ENCODE results near the gene CSNK1A1. TPM values are rescaled to one million over a fixed set of nuclear protein-coding genes. Genes with fewer than 3 reads are reported as not detected.
A peak's percentile ranks its signal among the peaks of the same experiment; 100 is the strongest.

Gene CSNK1A1
- polyA plus RNA-seq, 1 of the 3 experiments (the other 2 are of a cell fraction), result 70.7 TPM

GRCh38 chr5:149488645-149489306, 62.5 kb downstream of the CSNK1A1 start:
- peak overlapping the region in 1 of 2 experiments; percentile 99; a peak in 2 of 4 replicates for H3K27ac ChIP-seq (ENCODE audit: low read depth in 2 of 2, low read length in 1 of 2)
- WGBS (ENCODE audit: low lambda C conversion rate), result 85% methylated on average over 19 of the region's 19 CpGs
- TF ChIP-seq POLR2AphosphoS5 (IDR thresholded peaks at IDR 0.05; ENCODE audit: low read depth, low read length) (no peak; the same call in 1 of the 2 replicates), GABPA (IDR thresholded peaks at IDR 0.05; ENCODE audit: low read depth) (no peak), NRF1 (IDR thresholded peaks at IDR 0.05; ENCODE audit: low read depth, low read length) (no peak), MEF2A (IDR thresholded peaks at IDR 0.05; ENCODE audit: borderline replicate concordance, low read depth) (no peak), SIN3A (IDR thresholded peaks at IDR 0.05; ENCODE audit: borderline replicate concordance, low read depth, low read length) (no peak)
- peak overlapping the region; percentile 5; the same call in 1 of the 2 replicates for H3K9ac ChIP-seq
- H3F3A ChIP-seq (replicated peaks; ENCODE audit: insufficient read depth), result peaks cover 75% of the 10 kb centered on the region
- no peak overlapping the region for H3K4me3 ChIP-seq (ENCODE audit: low read depth in 2 of 2, low read length in 1 of 2)
- peaks cover 16 to 41% of the 10 kb centered on the region in 2 experiments for H3K4me1 ChIP-seq (ENCODE audit: control insufficient read depth in 1 of 2, insufficient read depth in 2 of 2, low read depth in 1 of 2, low read length in 1 of 2)
- H3K36me3 ChIP-seq (replicated peaks in 1 of 2; ENCODE audit: control insufficient read depth in 1 of 2, insufficient read depth in 2 of 2, low read length in 1 of 2), result peaks cover 11 to 18% of the 10 kb centered on the region in 2 experiments
- no peak for DNase-seq
- H4K20me1 ChIP-seq (ENCODE audit: insufficient read depth), result no peaks in the 10 kb centered on the region
- H3K27me3 ChIP-seq (ENCODE audit: insufficient read depth), result no peaks in the 10 kb centered on the region
- no peak overlapping the region for H2AFZ ChIP-seq (ENCODE audit: low read depth)
- CTCF ChIA-PET, result no interaction called here
- POLR2A ChIA-PET, result no interaction called here
- no peak overlapping the region for H3K4me2 ChIP-seq
- no peaks in the 10 kb centered on the region for H3K9me3 ChIP-seq
- no peaks in the 10 kb centered on the region for H3K79me2 ChIP-seq (ENCODE audit: insufficient read depth)
- no peaks in the 10 kb centered on the region for H3K9me2 ChIP-seq

DNA sequence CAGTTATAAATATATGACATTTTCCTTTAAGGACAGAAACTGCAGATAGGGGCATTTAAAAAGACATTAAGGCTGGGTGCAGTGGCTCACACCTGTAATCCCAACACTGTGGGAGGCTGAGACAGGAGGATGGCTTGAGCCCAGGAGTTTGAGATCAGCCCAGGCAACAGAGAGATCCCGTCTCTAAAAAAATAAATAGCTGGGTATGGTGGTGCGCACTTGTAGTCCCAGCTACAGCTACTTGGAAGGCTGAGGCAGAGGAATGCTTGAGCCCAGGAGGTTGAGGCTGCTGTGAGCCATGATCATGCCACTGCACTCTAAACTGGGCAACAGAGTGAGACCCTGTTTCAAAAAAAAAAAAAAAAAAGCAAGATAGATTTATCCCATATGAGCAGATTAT, 63.6 kb downstream of the CSNK1A1 start:
- H3K79me2 ChIP-seq (ENCODE audit: insufficient read depth), result no peaks in the 10 kb centered on the region
- TF ChIP-seq ELF1 (IDR thresholded peaks at IDR 0.05) (no peak), RFX5 (IDR thresholded peaks at IDR 0.05; ENCODE audit: low read length) (no peak), POLR2AphosphoS5 (IDR thresholded peaks at IDR 0.05; ENCODE audit: low read depth, low read length) (no peak)
- TF ChIP-seq, protein P1, sequence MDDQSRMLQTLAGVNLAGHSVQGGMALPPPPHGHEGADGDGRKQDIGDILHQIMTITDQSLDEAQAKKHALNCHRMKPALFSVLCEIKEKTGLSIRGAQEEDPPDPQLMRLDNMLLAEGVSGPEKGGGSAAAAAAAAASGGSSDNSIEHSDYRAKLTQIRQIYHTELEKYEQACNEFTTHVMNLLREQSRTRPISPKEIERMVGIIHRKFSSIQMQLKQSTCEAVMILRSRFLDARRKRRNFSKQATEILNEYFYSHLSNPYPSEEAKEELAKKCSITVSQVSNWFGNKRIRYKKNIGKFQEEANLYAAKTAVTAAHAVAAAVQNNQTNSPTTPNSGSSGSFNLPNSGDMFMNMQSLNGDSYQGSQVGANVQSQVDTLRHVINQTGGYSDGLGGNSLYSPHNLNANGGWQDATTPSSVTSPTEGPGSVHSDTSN (IDR thresholded peaks at IDR 0.05), result no peak
- peaks cover 1 to 7% of the 10 kb centered on the region in 2 experiments for H3K36me3 ChIP-seq (replicated peaks in 1 of 2; ENCODE audit: control insufficient read depth in 1 of 2, insufficient read depth in 2 of 2, low read length in 1 of 2)
- peaks cover 64% of the 10 kb centered on the region for H3F3A ChIP-seq (replicated peaks; ENCODE audit: insufficient read depth)
- H3K9me2 ChIP-seq, result no peaks in the 10 kb centered on the region
- no peaks in the 10 kb centered on the region for H3K9me3 ChIP-seq
- peak overlapping the region; percentile 57; the same call in 1 of the 2 replicates for H3K4me2 ChIP-seq
- peaks cover 16 to 39% of the 10 kb centered on the region in 2 experiments for H3K4me1 ChIP-seq (ENCODE audit: control insufficient read depth in 1 of 2, insufficient read depth in 2 of 2, low read depth in 1 of 2, low read length in 1 of 2)
- POLR2A ChIA-PET, result no interaction called here
- H3K27ac ChIP-seq (ENCODE audit: low read depth in 2 of 2, low read length in 1 of 2), result peak overlapping the region in 1 of 2 experiments; percentile 99; a peak in 3 of 4 replicates
- H3K27me3 ChIP-seq (ENCODE audit: insufficient read depth), result no peaks in the 10 kb centered on the region
- no peaks in the 10 kb centered on the region for H4K20me1 ChIP-seq (ENCODE audit: insufficient read depth)
- CTCF ChIA-PET, result interaction anchor here (2.3 kb wide), 1 partner anchor 120 kb away, joined by 8 read pairs; no protein-coding TSS in a partner anchor
- H3K4me3 ChIP-seq (ENCODE audit: low read depth in 2 of 2, low read length in 1 of 2), result no peak overlapping the region
- WGBS (ENCODE audit: low lambda C conversion rate), result 91% methylated on average over 2 of the region's 2 CpGs
- H3K9ac ChIP-seq, result peak overlapping the region; percentile 79; the same call in 1 of the 2 replicates
- no peak for DNase-seq
- no peak overlapping the region for H2AFZ ChIP-seq (ENCODE audit: low read depth)

Data from SK-N-SH (cell line).